HEK293 (cell line): Measurements from ENCODE around the gene NBPF3.

Experiments used
- ZBTB7A ChIP-seq: fragments of 450-650 bp; formaldehyde crosslinking; IDR thresholded peaks from 2 replicates; pipeline ENCODE4 v1.5.1; 2016; ENCODE audit warnings: low read depth, missing biosample characterization, missing genetic modification characterization
- ZNF274 ChIP-seq, 2 experiments: fragments of 200-500 bp in 1 of 2; fragments of 450-650 bp in 1 of 2; sonication (Bioruptor generic) in 1 of 2; formaldehyde crosslinking in 1 of 2; IDR thresholded peaks; 2 replicates each; pipeline versions ENCODE4 v1.5.1 to v1.6.1; 2014 to 2016; ENCODE audit warnings: borderline replicate concordance in 1 of 2, inconsistent platforms in 1 of 2, low read length in 1 of 2, missing biosample characterization in 1 of 2, missing genetic modification characterization in 1 of 2
- ZNF510 ChIP-seq: fragments of 450-650 bp; formaldehyde crosslinking; IDR thresholded peaks from 2 replicates; pipeline ENCODE4 v1.5.1; 2018; ENCODE audit warnings: mild to moderate bottlenecking, missing genetic modification characterization, missing biosample characterization; ENCODE audit not compliant: insufficient replicate concordance
- ZNF549 ChIP-seq: fragments of 450-650 bp; IDR thresholded peaks from 2 replicates; pipeline ENCODE4 v1.5.1; 2018; ENCODE audit warnings: missing biosample characterization, missing genetic modification characterization, mild to moderate bottlenecking, inconsistent platforms, moderate library complexity
- TF ChIP-seq, protein P1 (sequence below): fragments of 450-650 bp; formaldehyde crosslinking; IDR thresholded peaks from 2 replicates; pipeline ENCODE4 v1.5.1; 2016; ENCODE audit warnings: missing biosample characterization, missing genetic modification characterization
- TF ChIP-seq, protein P2 (sequence below): fragments of 450-650 bp; formaldehyde crosslinking; IDR thresholded peaks from 2 replicates; pipeline ENCODE4 v1.5.1; 2016; ENCODE audit warnings: missing biosample characterization, missing genetic modification characterization, low read depth
- TF ChIP-seq, protein P3 (sequence below): fragments of 450-650 bp; formaldehyde crosslinking; IDR thresholded peaks from 2 replicates; pipeline ENCODE4 v1.5.1; 2016; ENCODE audit warnings: missing biosample characterization, missing genetic modification characterization
- TF ChIP-seq, protein P4 (sequence below): fragments of 450-650 bp; formaldehyde crosslinking; optimal IDR thresholded peaks from 2 replicates; pipeline ENCODE3; 2016; ENCODE audit warnings: missing biosample characterization, mild to moderate bottlenecking, missing genetic modification characterization

DNA sequence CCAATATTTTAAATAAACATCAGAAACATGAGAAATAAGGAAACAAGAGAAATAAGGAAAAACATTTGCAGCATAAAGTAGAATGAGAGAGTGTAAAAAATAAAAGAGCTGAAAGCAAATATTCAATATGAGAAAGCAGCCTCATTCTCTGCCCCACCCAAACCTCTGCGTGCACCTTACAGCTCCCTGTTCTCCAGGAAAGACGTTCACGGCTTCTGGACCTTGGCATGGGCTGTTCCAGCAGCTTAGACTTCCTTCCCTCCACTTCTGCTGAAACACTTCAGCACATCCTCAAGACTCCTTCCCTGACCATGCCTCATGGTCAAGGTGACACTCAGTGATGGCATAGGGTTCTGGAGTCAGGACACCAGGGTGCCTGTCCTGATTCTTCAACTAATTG, 92.6 kb downstream of the NBPF3 start:
- TF ChIP-seq, protein P1, sequence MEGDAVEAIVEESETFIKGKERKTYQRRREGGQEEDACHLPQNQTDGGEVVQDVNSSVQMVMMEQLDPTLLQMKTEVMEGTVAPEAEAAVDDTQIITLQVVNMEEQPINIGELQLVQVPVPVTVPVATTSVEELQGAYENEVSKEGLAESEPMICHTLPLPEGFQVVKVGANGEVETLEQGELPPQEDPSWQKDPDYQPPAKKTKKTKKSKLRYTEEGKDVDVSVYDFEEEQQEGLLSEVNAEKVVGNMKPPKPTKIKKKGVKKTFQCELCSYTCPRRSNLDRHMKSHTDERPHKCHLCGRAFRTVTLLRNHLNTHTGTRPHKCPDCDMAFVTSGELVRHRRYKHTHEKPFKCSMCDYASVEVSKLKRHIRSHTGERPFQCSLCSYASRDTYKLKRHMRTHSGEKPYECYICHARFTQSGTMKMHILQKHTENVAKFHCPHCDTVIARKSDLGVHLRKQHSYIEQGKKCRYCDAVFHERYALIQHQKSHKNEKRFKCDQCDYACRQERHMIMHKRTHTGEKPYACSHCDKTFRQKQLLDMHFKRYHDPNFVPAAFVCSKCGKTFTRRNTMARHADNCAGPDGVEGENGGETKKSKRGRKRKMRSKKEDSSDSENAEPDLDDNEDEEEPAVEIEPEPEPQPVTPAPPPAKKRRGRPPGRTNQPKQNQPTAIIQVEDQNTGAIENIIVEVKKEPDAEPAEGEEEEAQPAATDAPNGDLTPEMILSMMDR (tag by site-specific recombination): no peak
- TF ChIP-seq, protein P2, sequence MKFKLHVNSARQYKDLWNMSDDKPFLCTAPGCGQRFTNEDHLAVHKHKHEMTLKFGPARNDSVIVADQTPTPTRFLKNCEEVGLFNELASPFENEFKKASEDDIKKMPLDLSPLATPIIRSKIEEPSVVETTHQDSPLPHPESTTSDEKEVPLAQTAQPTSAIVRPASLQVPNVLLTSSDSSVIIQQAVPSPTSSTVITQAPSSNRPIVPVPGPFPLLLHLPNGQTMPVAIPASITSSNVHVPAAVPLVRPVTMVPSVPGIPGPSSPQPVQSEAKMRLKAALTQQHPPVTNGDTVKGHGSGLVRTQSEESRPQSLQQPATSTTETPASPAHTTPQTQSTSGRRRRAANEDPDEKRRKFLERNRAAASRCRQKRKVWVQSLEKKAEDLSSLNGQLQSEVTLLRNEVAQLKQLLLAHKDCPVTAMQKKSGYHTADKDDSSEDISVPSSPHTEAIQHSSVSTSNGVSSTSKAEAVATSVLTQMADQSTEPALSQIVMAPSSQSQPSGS (tag by site-specific recombination): no peak
- TF ChIP-seq ZNF549 (no peak), ZNF510 (tag by site-specific recombination) (no peak), ZBTB7A (tag by site-specific recombination) (no peak), ZNF274 (IDR thresholded peaks at IDR 0.05; ENCODE audit: low read length) (no peak), ZNF274 (tag by site-specific recombination; IDR thresholded peaks at IDR 0.05; ENCODE audit: borderline replicate concordance) (no peak)
- TF ChIP-seq, protein P3, sequence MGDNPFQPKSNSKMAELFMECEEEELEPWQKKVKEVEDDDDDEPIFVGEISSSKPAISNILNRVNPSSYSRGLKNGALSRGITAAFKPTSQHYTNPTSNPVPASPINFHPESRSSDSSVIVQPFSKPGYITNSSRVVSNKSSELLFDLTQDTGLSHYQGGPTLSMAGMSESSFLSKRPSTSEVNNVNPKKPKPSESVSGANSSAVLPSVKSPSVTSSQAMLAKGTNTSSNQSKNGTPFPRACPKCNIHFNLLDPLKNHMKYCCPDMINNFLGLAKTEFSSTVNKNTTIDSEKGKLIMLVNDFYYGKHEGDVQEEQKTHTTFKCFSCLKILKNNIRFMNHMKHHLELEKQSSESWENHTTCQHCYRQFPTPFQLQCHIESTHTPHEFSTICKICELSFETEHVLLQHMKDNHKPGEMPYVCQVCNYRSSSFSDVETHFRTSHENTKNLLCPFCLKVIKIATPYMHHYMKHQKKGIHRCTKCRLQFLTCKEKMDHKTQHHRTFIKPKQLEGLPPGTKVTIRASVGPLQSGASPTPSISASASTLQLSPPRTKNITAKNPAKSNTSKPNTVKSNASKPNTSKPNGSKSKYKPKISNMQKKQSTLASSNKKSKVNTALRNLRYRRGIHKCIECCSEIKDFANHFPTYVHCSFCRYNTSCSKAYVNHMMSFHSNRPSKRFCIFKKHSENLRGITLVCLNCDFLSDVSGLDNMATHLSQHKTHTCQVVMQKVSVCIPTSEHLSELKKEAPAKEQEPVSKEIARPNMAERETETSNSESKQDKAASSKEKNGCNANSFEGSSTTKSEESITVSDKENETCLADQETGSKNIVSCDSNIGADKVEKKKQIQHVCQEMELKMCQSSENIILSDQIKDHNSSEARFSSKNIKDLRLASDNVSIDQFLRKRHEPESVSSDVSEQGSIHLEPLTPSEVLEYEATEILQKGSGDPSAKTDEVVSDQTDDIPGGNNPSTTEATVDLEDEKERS (tag by site-specific recombination): no peak
- TF ChIP-seq, protein P4, sequence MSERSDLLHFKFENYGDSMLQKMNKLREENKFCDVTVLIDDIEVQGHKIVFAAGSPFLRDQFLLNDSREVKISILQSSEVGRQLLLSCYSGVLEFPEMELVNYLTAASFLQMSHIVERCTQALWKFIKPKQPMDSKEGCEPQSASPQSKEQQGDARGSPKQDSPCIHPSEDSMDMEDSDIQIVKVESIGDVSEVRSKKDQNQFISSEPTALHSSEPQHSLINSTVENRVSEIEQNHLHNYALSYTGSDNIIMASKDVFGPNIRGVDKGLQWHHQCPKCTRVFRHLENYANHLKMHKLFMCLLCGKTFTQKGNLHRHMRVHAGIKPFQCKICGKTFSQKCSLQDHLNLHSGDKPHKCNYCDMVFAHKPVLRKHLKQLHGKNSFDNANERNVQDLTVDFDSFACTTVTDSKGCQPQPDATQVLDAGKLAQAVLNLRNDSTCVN (tag by site-specific recombination): no peak
